ENCODE data around the gene AMPD2. TPM values are rescaled to one million over a fixed set of nuclear protein-coding genes. Genes with fewer than 3 reads are reported as not detected.

Gene AMPD2
- total and polyA plus RNA-seq, 7 donors, result 4.2 to 13.9 (median 8.5) TPM

GRCh38 chr1:109639063-109639840 lies 19.6 kb downstream of the AMPD2 start:
- Histone ChIP-seq H3K9me3 (no peaks in the 10 kb centered on the region), H3K36me3 (ENCODE audit: insufficient read depth in 1 of 2, low read depth in 1 of 2) (no peaks in the 10 kb centered on the region), H3K27ac (no peak overlapping the region), H3K4me1 (no peaks in the 10 kb centered on the region), H3K27me3 (ENCODE audit: insufficient read depth in 3 of 3, low read length in 2 of 3) (no peaks in the 10 kb centered on the region), H3K4me3 (no peak overlapping the region)
- DNase-seq (no peak), ATAC-seq (no peak)
- no peak for TF ChIP-seq CTCF (IDR thresholded peaks at IDR 0.05)
- WGBS, 3 donors, result 85 to 90% (median 89%) methylated on average over 9 of the region's 9 CpGs
- intact Hi-C loops (cut with DNase I), result loop anchor here in 1 of 2 donors (5.0 kb wide), 1 partner anchor 343 kb away; the partner anchor contains the start of gene AHCYL1

- no peak overlapping the region for H3K27ac ChIP-seq
- no peaks in the 10 kb centered on the region for H3K36me3 ChIP-seq (ENCODE audit: insufficient read depth in 1 of 2, low read depth in 1 of 2)
- intact Hi-C loops (cut with DNase I), result loop anchor here (2.0 to 5.0 kb wide), 5 partner anchors 47 to 342 kb away; partner anchors contain the start of genes AHCYL1 (in 2 of the 2), GNAI3 (in 1 of the 2) and GSTM1 (in 1 of the 2)
- WGBS, 3 donors, result 53 to 58% (median 55%) methylated on average over 6 of the region's 6 CpGs
- TF ChIP-seq CTCF (IDR thresholded peaks at IDR 0.05), result no peak
- no peaks in the 10 kb centered on the region for H3K27me3 ChIP-seq (ENCODE audit: insufficient read depth in 3 of 3, low read length in 2 of 3)
- no peaks in the 10 kb centered on the region for H3K9me3 ChIP-seq
- no peak overlapping the region for H3K4me3 ChIP-seq
- DNase-seq (peak in 1 of 2 donors; percentile 19), ATAC-seq (no peak)
- H3K4me1 ChIP-seq, result no peaks in the 10 kb centered on the region
Measured at GRCh38 chr1:109639841-109640184, 20.2 kb downstream of the AMPD2 start.

DNA sequence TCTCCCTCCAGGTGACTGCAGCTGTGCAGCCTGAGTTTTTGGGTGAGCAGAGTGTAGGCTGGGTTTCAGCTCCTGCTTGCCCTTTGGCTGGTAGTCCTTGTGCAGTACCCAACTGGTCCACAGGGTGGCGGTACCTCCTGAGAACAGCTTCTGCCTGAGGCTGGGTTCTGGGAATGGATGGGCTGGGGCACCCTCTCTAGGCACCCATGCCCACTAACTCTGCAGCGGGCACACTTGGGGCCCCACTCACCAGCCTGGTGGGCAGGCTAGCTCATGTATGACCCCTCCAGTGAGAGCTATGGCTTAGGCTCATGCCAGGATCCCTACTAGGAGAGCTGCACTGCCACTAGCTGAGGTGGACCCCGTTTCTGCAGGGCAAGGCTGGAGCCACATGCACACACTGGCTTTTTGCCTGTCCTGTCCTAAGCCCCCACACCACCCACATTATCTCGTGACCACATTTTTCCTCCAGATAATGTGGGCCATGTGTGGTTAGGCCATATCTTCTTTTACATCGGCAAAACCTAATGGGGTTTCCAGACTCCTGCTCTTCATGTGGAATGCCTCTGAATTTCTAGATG lies 20.7 kb downstream of the AMPD2 start:
- H3K27me3 ChIP-seq (ENCODE audit: insufficient read depth in 3 of 3, low read length in 2 of 3), result no peaks in the 10 kb centered on the region
- no peak overlapping the region for H3K27ac ChIP-seq

DNA sequence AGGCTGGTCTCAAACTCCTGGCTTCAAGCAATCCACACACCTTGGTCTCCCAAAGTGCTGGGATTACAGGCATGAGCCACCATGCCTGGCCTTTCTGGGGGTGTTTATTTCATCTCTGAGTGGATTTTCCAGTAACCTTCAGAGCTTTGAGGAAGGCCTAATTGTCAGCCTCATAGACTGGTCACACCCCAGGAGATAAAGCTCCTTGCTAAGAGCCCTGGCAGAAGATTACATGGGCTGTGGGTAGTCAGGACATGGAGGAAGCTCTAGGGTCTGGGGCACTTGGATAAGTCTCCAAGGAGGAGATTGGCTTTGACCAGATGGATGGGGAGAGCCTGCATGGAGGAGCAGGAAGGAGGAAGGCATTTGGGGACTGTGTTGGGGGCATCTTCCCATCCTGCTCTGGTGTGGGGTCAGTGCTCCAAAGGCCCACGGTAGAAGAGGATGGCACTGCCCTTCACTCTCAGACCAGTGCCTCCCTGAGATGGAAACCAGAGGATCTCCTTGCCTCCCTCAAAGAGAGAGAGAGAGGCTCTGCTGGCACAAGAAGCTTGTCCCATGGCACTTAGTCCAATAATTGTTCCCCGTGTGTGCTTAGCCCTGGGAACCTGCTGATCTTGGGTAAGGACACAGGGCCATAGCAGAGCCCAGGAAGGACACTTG lies 21.6 kb downstream of the AMPD2 start:
- intact Hi-C loops (cut with DNase I), result loop anchor here (1.0 to 5.0 kb wide), 6 partner anchors 46 to 341 kb away; partner anchors contain the start of genes AHCYL1 (in 1 of the 2), GNAI3 (in 1 of the 2) and GSTM1 (in 1 of the 2)
- WGBS, 3 donors, result 70 to 81% (median 72%) methylated on average over 2 of the region's 2 CpGs

More for the DNA sequence above, 20.7 kb downstream of the AMPD2 start:
- DNase-seq, result peak; percentile 86 to 92
- Histone ChIP-seq H3K9me3 (no peaks in the 10 kb centered on the region), H3K4me3 (no peak overlapping the region), H3K4me1 (no peaks in the 10 kb centered on the region), H3K36me3 (ENCODE audit: insufficient read depth in 1 of 2, low read depth in 1 of 2) (no peaks in the 10 kb centered on the region)
- intact Hi-C loops (cut with DNase I), result loop anchor here (2.0 to 5.0 kb wide), 5 partner anchors 47 to 342 kb away; partner anchors contain the start of genes AHCYL1 (in 1 of the 2), GNAI3 (in 1 of the 2) and GSTM1 (in 1 of the 2)
- TF ChIP-seq CTCF (IDR thresholded peaks at IDR 0.05), result peak; percentile 98
- ATAC-seq, result peak; percentile 74 to 83 (median 80)
- 42 to 51% (median 49%) methylated on average over 5 of the region's 5 CpGs for WGBS, 3 donors

More for the DNA sequence above, 21.6 kb downstream of the AMPD2 start:
- TF ChIP-seq CTCF (IDR thresholded peaks at IDR 0.05), result no peak
- Histone ChIP-seq H3K36me3 (ENCODE audit: insufficient read depth in 1 of 2, low read depth in 1 of 2) (no peaks in the 10 kb centered on the region), H3K4me3 (no peak overlapping the region), H3K9me3 (no peaks in the 10 kb centered on the region), H3K27ac (no peak overlapping the region), H3K4me1 (no peaks in the 10 kb centered on the region), H3K27me3 (ENCODE audit: insufficient read depth in 3 of 3, low read length in 2 of 3) (no peaks in the 10 kb centered on the region)
- ATAC-seq, result no peak
- no peak for DNase-seq

Measured in psoas muscle (tissue), 8 donors.